ENCODE results near the gene ZNF652.
"Not testable (repeated sequence)": the region's sequence is repeated elsewhere in the genome, so short reads cannot be mapped to it uniquely, and the experiment has no call there.

The ZNF652 gene

DNA sequence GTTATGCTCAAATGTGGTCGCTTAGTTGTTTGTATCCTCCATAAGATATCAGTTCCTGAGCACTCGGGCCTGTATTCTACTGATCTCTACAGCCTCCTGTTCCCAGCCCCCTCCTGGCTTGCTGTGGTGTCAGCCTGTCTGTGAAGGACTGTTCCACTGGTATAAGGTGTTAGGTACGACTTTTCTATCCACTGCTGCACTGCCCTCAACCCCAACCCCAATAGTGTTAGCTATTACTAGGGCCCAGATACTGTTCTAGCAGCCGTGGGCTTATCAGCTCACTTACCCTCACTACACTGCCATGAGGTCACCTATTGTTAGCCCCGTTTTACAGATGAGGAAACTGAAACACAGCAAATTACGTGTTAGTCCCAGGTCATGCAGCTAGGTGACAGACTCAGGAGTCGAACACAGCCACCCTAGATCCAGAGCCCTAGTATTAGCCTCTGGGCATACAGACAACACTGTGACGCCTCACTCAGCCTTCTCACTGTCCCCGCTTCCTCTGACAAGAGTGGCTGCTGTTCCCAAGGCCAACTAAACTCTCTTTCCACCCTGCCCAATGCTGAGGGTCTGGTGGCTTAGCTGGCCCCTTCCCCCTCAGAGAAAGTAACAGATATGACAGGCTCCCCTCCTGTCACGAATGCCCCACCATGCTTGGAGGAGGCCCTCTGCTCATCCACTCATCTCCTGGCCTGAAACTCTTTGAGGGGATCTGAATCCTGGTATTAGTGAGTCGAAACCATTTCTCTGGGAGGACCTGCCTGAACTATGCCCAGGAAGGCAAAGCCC lies 25.6 kb upstream of the ZNF652 start:
- FAIRE-seq (no peak), DNase-seq (ENCODE audit: low spot score) (no peak)

DNA sequence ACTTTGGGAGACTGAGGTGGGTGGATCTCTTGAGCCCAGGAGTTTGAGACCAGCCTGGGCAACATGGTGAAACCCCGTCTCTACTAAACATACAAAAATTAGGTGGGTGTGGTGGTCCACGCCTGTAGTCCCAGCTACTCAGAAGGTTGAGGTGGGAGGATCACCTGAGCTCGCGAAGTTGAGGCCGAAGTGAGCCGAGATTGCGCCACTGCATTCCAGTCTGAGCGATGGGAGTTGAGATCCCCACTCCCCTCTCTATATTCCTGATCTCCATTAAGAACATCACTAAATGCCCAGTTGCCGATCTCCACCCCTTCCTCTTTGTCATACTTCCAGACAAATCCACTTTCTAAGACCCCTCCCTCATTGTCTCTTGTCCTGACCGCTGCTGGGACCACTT lies 24.3 kb upstream of the ZNF652 start:
- no peak for FAIRE-seq
- DNase-seq (ENCODE audit: low spot score), result no peak

DNA sequence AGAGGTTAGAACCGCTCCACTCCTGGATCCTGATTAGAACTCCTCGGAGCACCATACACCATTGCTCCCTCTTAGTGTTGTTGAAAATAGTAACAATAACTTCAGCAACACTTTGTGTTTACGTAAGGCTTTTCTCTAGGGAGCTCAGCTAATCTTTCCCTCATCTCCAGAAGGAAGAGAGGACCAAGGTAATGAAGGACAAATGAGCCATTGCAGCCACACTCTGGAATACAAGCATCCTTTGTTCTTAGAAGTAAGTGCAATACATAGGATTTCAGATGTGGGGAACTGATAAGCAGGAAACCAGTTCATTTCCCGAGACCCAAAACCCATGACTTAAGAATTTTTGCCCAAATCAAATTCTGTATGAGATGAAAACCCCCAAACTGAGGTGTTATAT lies 22.9 kb upstream of the ZNF652 start:
- DNase-seq (ENCODE audit: low spot score) (no peak), FAIRE-seq (no peak)

DNA sequence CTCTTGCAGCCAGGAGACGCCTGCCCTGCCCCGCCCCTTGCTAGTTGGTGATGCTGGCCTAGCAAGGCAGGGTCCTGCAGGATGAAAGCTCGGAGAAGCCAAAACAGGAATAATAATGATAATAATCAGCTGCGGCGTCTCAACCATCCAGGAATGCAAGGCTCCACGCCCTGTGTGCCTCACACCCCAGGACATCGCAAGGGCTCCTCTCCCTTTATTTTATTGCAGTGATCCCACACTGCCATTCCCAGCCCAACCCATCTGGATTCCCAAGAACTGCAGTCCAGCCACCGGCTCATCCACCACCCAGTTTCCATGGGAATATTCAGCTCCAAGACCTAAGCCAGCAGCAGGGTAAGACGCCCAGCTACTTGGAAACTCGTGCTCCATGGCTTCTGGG lies 21.0 kb upstream of the ZNF652 start:
- FAIRE-seq (no peak), DNase-seq (ENCODE audit: low spot score) (no peak)

DNA sequence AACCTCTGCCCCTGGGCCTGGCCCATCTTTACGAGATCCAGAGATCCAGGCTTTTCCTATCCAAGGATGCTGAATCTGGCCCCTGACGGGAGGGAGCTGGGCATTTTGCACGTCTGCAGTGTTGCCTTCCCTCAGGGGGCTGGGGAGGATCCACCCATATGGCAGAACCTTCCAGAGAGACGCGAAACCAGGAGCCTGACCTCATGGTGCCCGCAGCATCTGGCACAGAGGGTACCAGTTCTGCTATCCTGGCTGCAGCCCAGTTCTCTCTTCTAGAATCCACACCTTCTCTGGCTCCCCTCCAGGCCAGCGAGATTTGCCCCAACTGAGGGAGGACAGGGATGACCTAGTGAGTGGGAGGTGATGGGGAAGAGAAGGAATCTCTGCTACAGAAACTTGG lies 20.5 kb upstream of the ZNF652 start:
- no peak for FAIRE-seq

DNA sequence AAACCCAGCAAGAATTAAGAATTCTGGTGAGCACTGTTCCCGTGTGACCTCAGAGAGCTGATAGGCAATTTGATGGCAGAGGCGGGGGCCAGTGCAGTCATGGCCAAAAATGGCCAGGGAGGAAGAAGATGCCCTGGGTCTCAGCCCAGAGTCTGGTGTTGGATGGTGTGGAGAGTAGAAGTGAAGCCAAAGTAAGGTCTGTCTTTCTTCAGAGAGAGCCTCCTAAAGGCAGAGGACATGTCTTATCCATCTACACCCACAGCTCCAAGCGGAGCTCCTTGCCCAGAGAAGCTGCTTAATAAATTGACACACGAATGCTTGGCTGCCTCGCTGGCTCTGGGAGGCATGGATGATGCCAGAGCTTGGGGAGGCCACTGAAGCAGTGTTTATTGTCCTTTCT lies 19.7 kb upstream of the ZNF652 start:
- no peak for DNase-seq (ENCODE audit: low spot score)
- no peak for FAIRE-seq

More for the DNA sequence above, 20.5 kb upstream of the ZNF652 start:
- no peak for DNase-seq (ENCODE audit: low spot score)

DNA sequence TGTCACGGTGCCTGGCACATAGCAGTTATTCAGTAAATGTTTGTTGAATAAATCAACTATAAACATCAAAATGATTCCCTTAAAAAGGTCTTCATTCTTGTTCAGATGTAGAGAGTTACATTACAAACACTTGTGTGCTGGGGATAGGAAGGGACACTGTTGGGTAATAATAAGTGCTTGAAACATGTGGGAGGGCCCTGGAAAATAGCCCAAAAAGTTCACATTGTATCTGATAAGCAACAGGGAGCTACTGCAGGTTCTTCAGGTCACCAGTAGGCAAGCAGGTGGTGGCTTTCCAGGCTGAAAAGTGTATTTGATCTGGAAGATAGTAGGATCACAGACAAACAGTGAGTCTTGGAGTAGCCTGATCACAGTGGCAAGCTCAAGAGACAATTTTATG lies 19.0 kb upstream of the ZNF652 start:
- no peak for FAIRE-seq
- DNase-seq (ENCODE audit: low spot score), result no peak

DNA sequence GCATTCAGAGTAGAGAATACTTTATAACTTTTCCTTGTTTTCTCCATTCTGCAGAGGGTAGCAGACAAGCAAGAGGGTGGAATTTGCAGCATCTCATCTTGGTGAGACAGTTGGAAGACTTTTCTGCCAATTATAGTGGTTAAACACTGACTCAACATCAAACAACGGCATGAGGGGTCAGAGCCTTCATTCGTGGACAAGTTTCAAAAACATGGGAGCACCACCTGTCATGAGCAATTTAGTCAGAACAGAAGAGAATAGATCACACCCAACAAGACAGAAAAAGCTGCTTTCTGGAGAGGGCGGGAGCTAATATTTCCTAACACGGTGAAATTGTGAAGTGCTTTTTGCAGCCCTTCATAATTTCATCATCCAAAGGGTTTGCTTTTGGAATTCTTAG lies 17.9 kb upstream of the ZNF652 start:
- FAIRE-seq (no peak), DNase-seq (ENCODE audit: low spot score) (no peak)

DNA sequence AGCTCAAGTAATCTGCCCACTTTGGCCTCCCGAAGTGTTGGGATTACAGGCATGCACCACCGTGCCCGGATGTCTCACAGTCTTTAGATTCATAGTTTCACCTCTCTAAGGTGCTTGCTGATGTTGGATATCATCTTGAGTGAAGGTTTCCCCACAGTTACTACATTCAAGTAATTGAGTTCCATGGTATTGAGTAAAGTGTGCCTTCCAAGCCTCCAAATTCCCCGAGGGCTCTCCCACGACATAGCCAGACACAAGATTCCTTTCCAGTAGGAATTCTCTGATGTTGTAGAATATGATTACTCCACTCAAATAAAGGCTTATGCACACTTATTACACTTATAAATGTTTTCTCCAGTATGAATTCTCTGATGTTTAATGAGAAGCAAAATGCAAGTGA lies 16.3 kb upstream of the ZNF652 start:
- FAIRE-seq (no peak), DNase-seq (ENCODE audit: low spot score) (no peak)

DNA sequence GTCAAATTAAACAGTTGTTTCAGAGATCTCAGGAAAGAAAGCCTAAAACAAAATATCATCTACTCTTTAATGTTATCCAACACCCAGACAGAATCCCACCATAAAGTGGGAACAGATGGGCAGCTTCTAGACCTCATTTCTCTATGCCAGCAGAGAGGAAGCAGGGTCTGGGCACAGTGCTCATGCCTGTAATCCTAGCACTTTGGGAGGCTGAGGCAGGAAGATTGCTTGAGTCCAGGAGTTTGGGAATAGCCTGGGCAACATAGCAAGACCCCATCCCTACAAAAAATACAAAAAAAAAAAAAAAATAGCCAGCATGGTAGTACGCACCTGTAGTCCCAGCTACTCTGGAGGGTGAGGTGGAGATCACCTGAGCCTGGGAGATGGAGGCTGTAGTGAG lies 13.5 kb upstream of the ZNF652 start:
- DNase-seq (ENCODE audit: low spot score), result no peak
- no peak for FAIRE-seq

DNA sequence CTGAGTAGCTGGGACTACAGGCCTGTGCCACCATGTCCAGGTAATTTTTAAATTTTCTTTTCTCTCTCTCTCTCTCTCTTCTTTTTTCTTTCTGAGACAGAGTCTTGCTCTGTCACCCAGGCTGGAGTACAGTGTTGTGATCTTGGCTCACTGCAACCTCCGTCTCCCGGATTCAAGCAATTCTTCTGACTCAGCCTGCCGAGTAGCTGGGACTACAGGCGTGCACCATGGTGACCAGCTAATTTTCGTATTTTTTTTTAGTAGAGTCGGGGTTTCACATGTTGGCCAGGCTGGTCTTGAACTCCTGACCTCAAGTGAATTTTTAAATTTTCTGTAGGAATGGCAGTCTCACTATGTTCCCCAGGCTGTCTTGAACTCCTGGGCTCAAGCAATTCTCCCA lies 11.1 kb upstream of the ZNF652 start:
- no peak for DNase-seq (ENCODE audit: low spot score)
- no peak for FAIRE-seq

DNA sequence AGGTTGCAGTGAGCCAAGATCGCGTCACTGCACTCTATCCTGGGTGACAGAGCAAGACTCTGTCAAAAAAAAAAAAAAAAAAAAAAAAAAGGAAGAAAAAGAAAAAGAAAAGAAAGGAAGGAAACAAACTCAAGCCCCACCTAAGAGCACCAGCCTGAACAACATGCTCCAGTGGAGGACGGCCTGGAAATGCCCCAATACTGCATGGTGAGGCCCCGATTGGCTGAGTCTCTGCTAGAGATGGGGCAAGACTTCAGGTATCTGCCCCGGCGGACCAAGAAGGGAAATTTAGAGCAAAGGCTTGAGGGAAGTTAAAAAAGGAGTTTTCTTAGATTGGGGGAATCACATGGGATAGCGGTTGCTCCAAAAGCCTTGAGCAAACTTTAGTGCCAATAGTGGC lies 10.4 kb upstream of the ZNF652 start:
- FAIRE-seq (no peak), DNase-seq (ENCODE audit: low spot score) (no peak)

DNA sequence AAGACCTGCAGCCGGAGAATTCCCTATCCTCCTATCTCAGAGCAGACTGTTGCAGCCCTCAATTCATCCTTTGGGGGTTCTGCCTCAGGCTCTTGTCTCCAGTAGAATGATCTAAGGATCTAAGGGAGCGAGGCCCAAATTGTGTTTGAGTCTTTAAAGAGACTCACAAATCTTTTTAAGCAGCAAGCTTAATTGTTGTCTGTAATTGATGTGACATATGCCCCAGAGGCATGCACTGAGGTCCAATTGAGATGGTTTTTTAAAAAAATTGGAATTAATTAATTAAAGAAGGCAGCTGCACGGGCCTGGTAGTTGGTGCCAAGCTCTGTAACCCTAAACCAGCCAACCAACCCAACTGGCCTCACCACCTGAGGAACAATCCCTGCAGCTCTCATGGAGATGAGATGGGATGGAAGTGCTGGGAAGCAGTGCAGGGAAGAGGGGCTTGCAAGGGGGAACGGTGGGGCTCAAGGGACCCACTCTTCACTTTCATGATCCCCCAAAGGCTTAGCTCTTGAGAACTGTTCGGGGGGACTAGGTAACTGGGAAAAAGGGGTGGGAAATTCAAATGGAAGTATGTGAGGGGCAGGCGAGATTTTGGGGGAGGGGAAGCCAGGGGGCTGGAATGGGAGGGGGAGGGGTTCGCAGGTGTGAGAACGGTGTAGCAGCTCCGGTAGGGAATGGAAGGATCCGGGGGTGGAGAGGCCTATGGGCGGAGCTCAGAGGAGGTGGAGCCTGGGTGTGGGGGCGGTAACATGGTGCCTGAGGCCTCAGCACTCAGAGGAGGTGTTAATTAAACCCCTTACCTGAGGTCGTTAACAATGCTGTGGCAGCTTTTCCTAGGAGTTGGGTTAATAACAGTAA lies 9.2 kb upstream of the ZNF652 start:
- no peak for FAIRE-seq

DNA sequence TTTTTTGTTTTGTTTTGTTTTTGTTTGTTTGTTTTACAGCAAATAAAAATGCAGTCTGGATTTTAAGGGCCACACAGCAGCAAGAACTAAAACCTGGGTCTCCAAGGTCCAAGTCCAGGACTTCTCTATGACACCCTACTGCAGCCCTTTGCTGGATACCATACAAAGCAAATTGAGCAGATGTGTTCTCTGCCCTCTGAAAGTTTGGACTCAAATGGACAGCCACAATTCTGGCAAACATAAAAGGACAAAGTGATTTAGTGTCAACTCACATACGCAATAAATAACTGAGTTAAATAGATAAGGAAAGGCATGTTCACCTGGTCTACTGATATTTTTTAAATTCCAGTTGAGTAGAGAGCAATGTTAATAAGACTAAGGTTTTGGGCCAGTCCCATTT lies 7.7 kb upstream of the ZNF652 start:
- FAIRE-seq (no peak), DNase-seq (ENCODE audit: low spot score) (no peak)

More for the DNA sequence above, 9.2 kb upstream of the ZNF652 start:
- DNase-seq (ENCODE audit: low spot score), result no peak

DNA sequence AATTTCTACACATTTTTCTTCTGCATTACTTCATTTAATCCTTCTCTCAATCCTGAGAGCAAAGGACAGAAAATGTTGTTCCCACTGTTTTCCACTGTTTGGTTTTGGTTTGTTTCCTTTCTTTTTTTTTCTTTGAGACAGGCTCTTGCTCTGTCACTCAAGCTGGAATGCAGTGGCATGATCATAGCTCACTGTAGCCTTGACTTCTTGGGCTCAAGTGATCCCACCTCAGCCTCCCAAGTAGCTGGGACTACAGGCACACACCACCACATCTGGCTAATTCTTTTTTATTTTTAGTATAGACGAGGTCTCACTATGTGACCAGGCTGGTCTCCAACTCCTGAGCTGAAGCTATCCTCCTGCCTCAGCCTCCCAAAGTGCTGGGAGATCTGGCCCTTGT lies 7.0 kb upstream of the ZNF652 start:
- DNase-seq (ENCODE audit: low spot score) (no peak), FAIRE-seq (no peak)

DNA sequence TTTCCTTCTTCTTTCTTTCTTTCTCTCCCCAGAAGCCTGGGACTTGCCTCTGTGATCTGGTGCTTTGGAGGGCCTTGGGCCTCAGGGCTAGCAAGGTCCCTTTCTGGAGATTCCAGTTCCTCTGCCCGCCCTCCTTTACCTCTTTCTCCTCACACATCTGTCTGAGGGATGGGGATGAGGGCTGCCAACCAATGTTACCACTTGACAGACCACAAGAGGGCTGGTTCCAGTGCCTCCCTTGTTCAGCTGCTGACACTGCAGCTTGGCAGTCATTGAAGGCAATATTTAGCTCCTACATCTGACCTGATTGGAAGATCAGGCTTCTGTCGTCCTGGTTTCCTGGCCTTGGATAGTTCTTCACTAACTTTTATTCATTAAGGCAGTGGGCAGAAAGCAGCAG lies 3.6 kb upstream of the ZNF652 start:
- FAIRE-seq, result no peak
- DNase-seq (ENCODE audit: low spot score), result peak; percentile 43

DNA sequence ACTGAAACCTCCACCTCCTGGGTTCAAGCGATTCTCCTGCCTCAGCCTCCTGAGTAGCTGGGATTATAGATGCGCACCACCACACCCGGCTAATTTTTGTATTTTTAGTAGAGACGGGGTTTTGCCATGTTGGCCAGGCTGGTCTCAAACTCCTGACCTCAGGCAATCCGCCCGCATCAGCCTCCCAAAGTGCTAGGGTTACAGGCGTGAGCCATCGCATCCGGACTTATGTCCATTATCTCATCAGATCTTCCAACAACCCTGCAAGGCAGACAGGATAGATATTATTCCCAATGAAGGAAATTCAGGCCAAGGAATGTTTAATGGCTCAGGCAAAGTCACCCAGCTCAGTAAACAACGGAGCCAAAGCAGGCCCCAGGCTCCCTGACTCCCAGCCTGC lies 3.1 kb upstream of the ZNF652 start:
- not testable (repeated sequence) for DNase-seq (ENCODE audit: low spot score); FAIRE-seq

DNA sequence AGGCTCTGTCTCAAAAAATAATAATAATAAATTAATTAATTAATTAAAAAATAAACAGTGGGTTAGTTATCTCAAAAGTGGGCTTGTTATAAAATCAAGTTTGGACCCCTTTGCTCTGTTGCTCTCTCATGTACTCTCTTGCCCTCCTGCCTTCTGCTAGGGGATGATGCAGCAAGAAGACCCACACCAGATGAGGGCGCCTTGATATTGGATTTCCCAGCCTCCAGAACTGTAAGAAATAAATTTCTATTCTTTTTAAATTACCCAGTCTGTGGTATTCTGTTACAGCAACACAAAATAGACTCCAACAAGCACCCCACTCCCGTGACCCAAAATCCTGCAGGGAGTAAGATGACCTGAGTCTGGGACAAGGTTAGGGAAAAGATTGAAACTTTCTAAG lies 2.1 kb upstream of the ZNF652 start:
- DNase-seq (ENCODE audit: low spot score) (no peak), FAIRE-seq (no peak)

DNA sequence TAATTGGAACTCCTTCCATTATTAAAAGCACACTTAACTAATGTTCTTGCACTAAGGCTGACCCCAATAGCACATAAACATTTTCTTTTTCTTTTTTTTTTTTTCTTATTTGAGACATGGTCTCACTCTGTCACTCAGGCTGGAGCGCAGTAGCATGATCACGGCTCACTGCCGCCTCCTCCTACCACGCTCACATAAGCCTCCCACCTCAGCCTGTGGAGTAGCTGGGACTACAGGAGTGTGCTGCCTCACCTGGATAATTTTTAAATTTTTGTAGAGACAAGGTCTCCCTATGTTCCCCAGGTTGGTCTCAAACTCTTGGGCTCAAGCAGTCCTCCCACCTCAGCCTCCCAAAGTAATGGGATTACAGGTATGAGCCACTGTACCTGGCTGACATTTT lies 1.2 kb upstream of the ZNF652 start:
- DNase-seq (ENCODE audit: low spot score) (no peak), FAIRE-seq (no peak)

DNA sequence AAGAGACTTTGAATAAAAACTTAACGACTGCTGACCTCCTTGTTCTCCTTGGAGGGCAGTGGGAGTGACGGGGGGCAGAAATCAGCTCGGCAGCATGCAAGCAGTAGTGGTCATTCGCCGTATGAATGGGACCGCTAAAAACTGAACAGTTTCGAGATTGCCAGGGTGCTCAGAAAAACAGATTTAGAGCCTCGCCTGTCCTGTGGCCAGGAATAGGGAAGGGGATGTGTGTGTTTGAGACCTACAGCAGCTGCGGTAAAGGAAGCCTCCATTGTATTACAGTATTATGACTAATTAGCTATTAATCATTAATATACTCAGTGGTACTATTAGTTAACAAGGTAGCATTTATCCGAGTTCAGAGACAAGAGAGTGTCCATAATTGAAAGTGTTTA lies 670 bp upstream of the ZNF652 start:
- FAIRE-seq (no peak), DNase-seq (ENCODE audit: low spot score) (no peak)

DNA sequence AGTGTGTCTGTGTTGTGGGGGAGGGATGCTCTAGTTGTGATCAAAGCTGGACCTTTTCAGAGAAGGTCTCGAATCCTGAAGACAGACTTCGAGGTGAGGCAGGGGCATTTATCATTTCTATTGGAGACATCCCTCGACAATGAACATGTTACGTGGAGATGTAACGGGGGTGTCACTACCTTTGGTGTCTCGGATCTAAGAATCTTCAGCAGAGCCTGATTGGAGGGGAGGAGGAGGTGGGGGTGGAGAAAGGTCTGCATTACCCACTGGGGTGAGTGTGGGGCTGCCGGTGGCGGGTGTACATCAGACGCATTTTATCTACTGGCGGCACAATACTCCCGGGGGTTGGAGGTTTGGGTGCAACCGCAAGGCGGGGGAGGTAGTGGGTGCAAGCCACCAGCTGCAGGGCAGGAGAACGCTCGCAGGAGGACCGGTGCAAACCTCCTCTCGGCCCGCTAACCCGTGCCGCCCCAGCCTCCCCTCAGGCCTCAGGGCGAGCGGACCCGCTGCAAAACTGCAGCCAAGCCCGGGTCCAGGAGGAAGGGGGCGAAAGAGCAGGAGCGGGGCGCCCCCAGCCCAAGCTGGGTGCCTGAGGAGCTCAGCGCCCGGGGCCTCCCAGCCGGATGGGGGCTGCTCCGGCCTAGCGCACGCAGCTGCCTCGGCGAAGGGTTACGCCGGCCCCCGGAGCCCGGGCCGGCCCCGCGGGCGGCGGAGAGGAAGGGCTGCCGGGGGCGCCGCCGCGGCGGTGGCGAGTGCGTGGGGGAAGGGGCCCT lies 735 bp downstream of the ZNF652 start:
- no peak for FAIRE-seq
- peak; percentile 46 for DNase-seq (ENCODE audit: low spot score)

DNA sequence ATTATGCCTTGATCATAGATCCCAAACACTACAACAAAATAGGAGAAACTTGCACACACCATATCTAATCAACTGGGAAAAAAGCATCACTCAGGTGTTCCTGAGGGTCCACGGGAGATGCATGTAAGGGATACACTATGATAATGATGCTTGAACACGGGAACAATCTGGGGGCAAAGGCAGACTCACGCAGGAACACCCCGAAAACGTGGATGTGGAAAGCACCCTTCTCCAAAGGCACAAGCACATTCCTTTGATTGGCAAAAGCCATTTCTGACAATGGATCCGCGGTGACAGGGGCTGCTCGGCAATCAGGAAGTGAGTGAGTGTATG lies 1.3 kb downstream of the ZNF652 start:
- FAIRE-seq (no peak), DNase-seq (ENCODE audit: low spot score) (peak; percentile 38)

Measured in urothelium cell line (cell line).